Putamen (tissue), 1 donor: Measurements from ENCODE around the gene CRAT.

Experiments used
- DNase-seq: peaks from one replicate; pipeline ENCODE4 v3.0.0-alpha.2; 2016; ENCODE audit warnings: low spot score

The CRAT gene

DNA sequence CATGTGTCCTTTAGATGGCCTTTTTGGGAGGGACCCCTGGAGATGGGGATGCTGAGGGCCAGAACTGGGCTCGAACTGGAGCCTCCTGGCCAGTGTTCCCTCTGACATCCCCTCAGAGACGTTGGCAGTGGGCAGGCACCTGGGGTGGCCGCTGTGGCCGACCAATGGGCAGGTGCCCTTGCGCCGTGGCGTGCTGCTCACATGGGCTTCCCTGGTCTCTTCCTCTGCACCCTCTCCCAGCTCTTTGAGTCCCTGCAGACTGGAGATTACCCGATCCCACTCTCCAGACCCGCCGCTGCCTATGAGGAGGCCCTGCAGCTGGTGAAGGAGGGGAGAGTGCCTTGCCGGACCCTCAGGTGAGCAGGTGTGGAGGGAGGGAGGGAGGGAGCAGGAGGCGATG is 49.6 kb downstream of the CRAT start:
- DNase-seq, result no peak

- no peak for DNase-seq
Observed at GRCh38 chr9:129059796-129060785, 50.5 kb downstream of the CRAT start.

DNA sequence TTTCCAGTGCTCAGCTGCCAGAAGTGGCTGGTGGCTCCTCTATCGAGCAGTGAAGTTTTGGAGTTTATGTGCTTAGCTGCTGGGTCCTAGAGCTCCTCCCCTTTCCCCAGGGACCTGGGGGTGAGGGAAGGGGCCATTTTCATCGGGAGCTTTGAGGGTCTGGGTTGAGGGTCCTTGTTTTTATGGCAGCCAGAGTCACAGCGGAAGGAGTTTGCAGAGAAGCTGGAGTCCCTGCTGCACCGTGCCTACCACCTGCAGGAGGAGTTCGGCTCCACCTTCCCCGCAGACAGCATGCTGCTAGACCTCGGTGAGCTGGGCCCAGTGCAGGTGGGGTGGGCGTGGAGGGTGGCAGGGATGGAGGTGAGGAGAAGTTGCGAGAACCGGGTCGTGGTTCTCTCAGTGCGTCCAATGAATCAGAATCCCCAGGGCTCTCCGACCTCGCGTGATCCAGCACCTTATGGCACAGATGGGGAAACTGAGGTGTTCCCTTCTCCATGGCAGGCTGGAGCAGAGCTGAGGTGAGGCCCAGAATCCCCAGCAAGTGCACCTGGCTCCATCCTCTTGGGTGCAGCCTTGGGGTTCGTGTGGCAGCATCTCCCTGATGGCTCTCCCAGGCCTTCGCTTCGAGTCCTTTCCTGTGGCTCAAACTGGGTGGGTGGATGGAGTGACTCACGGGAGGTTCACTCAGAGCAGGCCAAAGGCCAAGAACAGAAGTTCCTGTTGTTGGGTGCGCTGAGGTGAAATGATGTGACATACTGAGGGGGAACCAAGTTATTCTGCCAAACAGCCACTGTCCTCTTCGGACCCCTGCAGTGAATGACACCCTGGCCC is 51.4 kb downstream of the CRAT start:
- DNase-seq, result no peak

- no peak for DNase-seq
Observed at GRCh38 chr9:129054163-129054851, 56.3 kb downstream of the CRAT start.

- DNase-seq, result no peak
Observed at GRCh38 chr9:129053020-129053419, 57.6 kb downstream of the CRAT start.

- no peak for DNase-seq
Observed at GRCh38 chr9:129052592-129052991, 58.0 kb downstream of the CRAT start.
